GM12891 (cell line): ENCODE data around the gene NEU4.
"Not testable (repeated sequence)": the region's sequence is repeated elsewhere in the genome, so short reads cannot be mapped to it uniquely, and the experiment has no call there.

Experiments
- DNase-seq: peaks from one replicate; pipeline ENCODE4 v3.0.0; 2011; ENCODE audit warnings: low spot score; ENCODE audit not compliant: insufficient read length
- FAIRE-seq: peaks from 2 replicates; lab custom pipeline; 2011; peaks lifted over from hg19 to GRCh38; lab: Jason Lieb, UNC
- PAX5 ChIP-seq: IDR thresholded peaks from 2 replicates; pipeline ENCODE4 v1.6.1; 2011; ENCODE audit warnings: low read length, moderate library complexity, mild to moderate bottlenecking; ENCODE audit not compliant: insufficient read depth, severe bottlenecking
- POLR2A ChIP-seq: IDR thresholded peaks from 2 replicates; pipeline ENCODE4 v1.6.1; 2011; ENCODE audit warnings: low read depth, low read length, control low read depth
- POLR2AphosphoS5 ChIP-seq: IDR thresholded peaks from 2 replicates; pipeline ENCODE4 v1.6.1; 2011; ENCODE audit warnings: low read depth, low read length, control low read depth
- POU2F2 ChIP-seq: IDR thresholded peaks from 2 replicates; pipeline ENCODE4 v1.6.1; 2011; ENCODE audit warnings: low read depth, mild to moderate bottlenecking, control low read depth, low read length, moderate library complexity
- SPI1 ChIP-seq: IDR thresholded peaks from 2 replicates; pipeline ENCODE4 v1.6.1; 2011; ENCODE audit warnings: low read depth, low read length, control low read depth
- TAF1 ChIP-seq: IDR thresholded peaks from 2 replicates; pipeline ENCODE4 v1.6.1; 2011; ENCODE audit warnings: low read depth, low read length, control low read depth

Gene NEU4

DNA sequence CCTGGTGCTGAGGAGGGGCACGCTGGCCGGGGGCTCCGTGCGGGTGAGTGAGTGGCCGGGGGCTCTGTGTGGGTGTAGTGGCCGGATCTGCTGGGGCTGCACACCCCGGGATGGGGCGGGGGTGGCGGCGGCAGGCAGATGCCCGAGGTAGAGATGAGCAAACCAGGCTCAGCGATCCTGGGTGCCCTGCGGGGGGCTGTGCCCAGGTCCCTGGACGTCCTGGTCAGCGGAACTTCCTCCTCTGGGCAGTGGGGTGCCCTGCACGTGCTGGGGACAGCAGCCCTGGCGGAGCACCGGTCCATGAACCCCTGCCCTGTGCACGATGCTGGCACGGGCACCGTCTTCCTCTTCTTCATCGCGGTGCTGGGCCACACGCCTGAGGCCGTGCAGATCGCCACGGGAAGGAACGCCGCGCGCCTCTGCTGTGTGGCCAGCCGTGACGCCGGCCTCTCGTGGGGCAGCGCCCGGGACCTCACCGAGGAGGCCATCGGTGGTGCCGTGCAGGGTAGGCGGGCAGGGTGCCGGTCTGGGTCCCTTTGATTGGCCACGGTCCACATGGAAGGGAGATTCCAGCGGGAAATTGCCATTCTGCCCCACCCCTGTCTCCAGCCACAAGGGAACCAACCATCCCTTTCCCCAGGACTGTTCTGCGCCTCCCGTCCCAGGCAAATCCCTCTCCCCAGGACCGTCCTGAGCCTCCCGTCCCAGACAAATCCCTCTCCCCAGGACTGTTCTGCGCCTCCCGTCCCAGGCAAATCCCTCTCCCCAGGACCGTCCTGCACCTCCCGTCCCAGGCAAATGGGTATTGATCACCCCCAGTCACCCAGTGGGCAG, 5.9 kb downstream of the NEU4 start:
- DNase-seq = peak; percentile 13
- FAIRE-seq = no peak
- TF ChIP-seq PAX5 (no peak), POLR2A (no peak), POU2F2 (no peak), SPI1 (no peak), TAF1 (no peak), POLR2AphosphoS5 (no peak)

DNA sequence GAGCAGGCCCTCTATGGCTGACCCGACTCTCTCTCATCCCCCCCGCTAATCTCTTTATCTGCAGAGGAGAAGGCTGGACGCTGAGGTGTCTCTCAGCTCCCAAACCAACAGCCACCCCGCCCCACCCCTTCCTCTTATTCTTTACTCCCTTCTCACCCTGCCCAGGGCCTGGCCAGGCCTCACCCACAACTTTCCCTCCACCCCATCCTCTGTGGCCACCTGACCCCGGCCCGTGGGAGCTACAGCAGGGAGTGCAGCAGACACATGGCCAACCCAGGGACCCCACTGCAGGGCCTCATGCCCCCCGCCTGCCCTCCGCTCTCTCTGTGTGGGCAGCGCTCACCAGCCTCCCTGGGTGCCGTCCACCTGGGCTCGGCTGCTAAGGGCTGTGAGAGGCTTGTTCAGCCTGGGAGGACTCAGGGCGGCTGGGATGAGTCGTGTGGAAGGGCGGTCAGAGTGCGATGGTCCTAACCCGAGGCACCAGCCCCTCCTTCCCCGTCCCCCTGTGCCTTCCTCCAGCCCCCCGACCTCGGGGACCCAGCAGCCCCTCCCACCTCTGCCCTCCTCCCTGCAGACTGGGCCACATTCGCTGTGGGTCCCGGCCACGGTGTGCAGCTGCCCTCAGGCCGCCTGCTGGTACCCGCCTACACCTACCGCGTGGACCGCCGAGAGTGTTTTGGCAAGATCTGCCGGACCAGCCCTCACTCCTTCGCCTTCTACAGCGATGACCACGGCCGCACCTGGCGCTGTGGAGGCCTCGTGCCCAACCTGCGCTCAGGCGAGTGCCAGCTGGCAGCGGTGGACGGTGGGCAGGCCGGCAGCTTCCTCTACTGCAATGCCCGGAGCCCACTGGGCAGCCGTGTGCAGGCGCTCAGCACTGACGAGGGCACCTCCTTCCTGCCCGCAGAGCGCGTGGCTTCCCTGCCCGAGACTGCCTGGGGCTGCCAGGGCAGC, 6.8 kb downstream of the NEU4 start:
- no peak for FAIRE-seq
- TF ChIP-seq PAX5 (no peak), POU2F2 (no peak), TAF1 (no peak), SPI1 (no peak), POLR2A (no peak), POLR2AphosphoS5 (no peak)
- DNase-seq = peak; percentile 36

DNA sequence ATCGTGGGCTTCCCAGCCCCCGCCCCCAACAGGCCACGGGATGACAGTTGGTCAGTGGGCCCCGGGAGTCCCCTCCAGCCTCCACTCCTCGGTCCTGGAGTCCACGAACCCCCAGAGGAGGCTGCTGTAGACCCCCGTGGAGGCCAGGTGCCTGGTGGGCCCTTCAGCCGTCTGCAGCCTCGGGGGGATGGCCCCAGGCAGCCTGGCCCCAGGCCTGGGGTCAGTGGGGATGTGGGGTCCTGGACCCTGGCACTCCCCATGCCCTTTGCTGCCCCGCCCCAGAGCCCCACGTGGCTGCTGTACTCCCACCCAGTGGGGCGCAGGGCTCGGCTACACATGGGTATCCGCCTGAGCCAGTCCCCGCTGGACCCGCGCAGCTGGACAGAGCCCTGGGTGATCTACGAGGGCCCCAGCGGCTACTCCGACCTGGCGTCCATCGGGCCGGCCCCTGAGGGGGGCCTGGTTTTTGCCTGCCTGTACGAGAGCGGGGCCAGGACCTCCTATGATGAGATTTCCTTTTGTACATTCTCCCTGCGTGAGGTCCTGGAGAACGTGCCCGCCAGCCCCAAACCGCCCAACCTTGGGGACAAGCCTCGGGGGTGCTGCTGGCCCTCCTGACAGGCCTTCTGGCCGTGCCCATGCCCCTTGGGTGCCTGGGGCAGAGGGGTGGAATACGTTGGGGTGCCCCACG, 7.6 kb downstream of the NEU4 start:
- TF ChIP-seq POLR2A = no peak
- no peak for TF ChIP-seq TAF1
- TF ChIP-seq POLR2AphosphoS5 = no peak
- FAIRE-seq (no peak), DNase-seq (peak; percentile 7)

DNA sequence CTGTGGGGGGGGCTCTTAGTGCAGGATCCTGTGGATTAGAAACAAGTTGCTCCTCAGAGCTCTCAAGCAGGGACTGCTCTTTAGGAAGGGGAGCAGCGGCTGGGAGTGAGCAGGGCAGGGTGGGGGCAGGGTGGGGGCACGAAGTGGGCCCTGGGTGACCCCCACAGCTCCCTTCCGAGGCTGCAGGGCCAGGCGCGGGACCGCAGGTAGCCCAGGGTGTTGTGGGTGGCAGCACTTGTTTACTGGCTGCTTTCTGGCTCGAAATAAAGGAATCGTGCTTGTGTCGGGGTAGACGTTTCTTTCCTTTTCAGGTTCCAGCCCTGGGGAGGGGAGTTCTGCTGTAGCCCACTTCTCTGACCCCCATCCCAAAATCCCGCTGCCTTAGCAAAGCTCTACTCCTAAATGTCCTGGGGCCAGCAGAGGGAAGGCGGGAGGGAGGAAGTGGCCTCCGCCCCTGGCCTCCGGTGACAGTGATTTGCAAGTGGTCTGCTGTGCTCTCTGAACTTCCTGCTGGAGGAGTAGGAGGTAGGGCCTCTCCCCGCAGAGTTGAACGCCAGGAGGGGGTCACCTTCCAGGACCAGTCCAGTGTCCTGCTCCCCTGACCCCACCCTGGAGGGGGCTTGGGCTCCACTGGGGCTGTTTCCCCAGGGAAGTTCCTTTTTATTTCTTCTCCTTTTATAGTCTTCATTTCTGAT, 8.3 kb downstream of the NEU4 start:
- no peak for TF ChIP-seq SPI1
- TF ChIP-seq POLR2A = no peak
- TF ChIP-seq PAX5 = no peak
- TF ChIP-seq POLR2AphosphoS5 = no peak
- no peak for TF ChIP-seq POU2F2
- no peak for TF ChIP-seq TAF1
- FAIRE-seq (peak; percentile 31), DNase-seq (peak; percentile 35)

DNA sequence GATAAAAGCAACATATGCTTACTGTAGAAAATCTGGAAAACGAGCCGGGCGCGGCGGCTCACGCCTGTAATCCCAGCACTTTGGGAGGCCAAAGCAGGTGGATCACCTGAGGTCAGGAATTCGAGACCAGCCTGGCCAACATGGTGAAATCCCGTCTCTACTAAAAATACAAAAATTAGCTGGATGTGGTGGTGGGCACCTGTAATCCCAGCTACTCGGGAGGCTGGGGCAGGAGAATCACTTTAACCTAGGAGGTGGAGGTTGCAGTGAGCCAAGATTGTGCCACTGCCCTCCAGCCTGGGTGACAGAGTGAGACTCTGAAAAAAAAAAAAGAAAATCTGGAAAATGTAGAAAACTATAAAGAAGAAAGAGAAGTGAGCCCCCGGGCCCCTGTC, 8.8 kb downstream of the NEU4 start:
- not testable (repeated sequence) for DNase-seq, FAIRE-seq

DNA sequence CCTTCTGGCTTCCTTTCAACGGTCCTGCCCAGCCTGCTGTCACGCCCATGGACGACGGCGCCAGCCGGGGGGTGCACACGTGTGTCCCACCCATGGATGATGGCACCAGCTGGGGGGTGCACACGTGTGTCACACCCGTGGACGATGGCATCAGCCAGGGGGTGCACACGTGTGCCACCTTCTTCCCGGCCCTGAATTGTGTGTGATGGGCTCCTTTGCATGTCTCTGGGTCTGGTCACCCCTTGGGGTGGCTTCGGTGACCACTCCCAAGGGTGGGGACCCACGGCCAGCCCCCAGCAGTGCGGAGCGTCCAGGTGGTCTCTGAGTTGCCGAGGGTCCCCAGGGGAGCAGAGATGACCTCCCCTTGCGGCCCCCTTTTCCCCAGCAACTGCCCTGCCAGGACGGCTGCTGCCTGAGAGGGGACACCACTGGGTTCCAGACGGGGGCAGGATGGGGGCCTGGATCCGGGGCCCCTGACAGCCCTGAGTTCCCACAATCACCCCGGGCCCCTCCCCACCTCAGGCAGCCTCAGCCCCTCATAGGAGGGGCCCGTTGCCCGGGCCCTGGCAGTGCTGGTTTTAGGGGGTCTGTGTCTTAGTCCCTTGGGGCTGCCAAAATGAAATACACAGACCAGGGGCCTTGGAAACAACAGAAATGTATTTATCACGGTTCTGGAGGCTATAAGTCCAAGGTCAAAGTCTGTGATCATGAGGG, 9.4 kb downstream of the NEU4 start:
- no peak for FAIRE-seq
- TF ChIP-seq SPI1 = no peak

DNA sequence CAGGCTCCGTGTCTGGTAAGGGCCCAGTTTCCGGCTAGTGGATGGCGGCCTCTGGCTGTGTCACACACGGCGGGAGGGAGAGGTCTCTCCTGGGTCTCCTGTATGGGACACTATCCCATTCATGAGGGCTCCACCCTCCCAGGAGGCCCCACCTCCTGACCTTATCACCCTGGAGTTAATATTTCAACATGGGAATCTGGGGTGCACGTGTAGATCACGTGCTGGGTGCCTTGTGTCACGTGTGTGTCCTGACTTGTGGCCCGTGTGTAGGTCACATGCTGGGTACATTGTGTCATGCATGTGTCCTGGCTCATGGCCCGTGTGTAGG, 9.9 kb downstream of the NEU4 start:
- no peak for TF ChIP-seq TAF1
- TF ChIP-seq POU2F2 = no peak
- TF ChIP-seq SPI1 = no peak
- TF ChIP-seq POLR2A = no peak
- no peak for TF ChIP-seq PAX5
- TF ChIP-seq POLR2AphosphoS5 = no peak
- FAIRE-seq (no peak), DNase-seq (no peak)

More for the DNA sequence above, 9.4 kb downstream of the NEU4 start:
- peak; percentile 11 for DNase-seq

DNA sequence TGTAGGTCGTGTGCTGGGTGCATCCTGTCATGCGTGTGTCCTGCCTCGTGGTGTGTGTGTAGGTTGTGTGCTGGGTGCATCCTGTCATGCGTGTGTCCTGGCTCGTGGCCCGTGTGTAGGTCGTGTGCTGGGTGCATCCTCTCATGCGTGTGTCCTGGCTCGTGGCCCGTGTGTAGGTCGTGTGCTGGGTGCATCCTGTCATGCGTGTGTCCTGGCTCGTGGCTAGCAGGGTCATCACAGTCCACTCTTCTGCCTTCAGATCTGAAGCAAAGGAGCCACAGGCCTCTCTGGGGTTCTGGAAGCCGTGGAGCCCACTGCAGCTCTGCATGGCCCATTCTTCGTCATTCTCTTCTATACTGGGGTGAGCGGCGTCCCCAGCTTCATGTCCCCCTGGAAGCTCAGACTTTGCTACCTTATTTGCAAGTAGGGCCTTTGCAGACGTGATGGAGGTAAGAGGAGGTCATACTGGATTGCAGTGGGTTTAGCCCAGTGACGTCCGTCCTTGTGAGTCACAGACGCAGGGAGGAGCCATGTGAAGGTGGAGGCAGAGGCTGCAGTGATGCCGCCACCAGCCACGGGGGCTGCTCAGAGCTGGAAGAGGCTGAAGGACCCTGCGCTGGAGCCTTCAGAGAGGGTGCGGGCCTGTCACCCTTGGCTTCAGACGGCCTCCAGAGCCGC, 11.1 kb downstream of the NEU4 start:
- DNase-seq, FAIRE-seq: not testable (repeated sequence)
